Neuronal stem cell (in vitro differentiated cells): ENCODE data around the gene ZNF254. TPM values are rescaled to one million over a fixed set of nuclear protein-coding genes. Genes with fewer than 3 reads are reported as not detected.
"Not testable (repeated sequence)": the region's sequence is repeated elsewhere in the genome, so short reads cannot be mapped to it uniquely, and the experiment has no call there.

ENCODE experiments used
- DNase-seq: peaks from one replicate; pipeline ENCODE4 v3.0.0-alpha.2; 2013; ENCODE audit warnings: low spot score
- H2AFZ ChIP-seq: one replicate; pipeline ENCODE4 v1.6.1; 2013; ENCODE audit warnings: mild to moderate bottlenecking, low read length, inconsistent platforms
- H2AK5ac ChIP-seq: 2 replicates; pipeline ENCODE4 v1.6.1; 2013; ENCODE audit warnings: low read depth, mild to moderate bottlenecking, inconsistent platforms, low read length, moderate library complexity, mixed read lengths
- H2BK120ac ChIP-seq: 2 replicates; pipeline ENCODE4 v1.6.1; 2013; ENCODE audit warnings: low read depth, mild to moderate bottlenecking, inconsistent platforms, low read length, moderate library complexity, mixed read lengths
- H2BK12ac ChIP-seq: one replicate; pipeline ENCODE4 v1.6.1; 2013; ENCODE audit warnings: low read length, inconsistent platforms
- H2BK15ac ChIP-seq: 2 replicates; pipeline ENCODE4 v1.6.1; 2013; ENCODE audit warnings: mild to moderate bottlenecking, low read length, inconsistent platforms, mixed read lengths
- H2BK5ac ChIP-seq: one replicate; pipeline ENCODE4 v1.6.1; 2013; ENCODE audit warnings: inconsistent platforms, mild to moderate bottlenecking, low read length, moderate library complexity
- H3K14ac ChIP-seq: one replicate; pipeline ENCODE4 v1.6.1; 2013; ENCODE audit warnings: low read length, inconsistent platforms
- H3K18ac ChIP-seq: 2 replicates; pipeline ENCODE4 v1.6.1; 2013; ENCODE audit warnings: low read length, inconsistent platforms
- H3K23ac ChIP-seq: 2 replicates; pipeline ENCODE4 v1.6.1; 2013; ENCODE audit warnings: low read depth, mild to moderate bottlenecking, mixed read lengths, low read length, inconsistent platforms; ENCODE audit not compliant: poor library complexity
- H3K27ac ChIP-seq: replicated peaks from 3 replicates; pipeline ENCODE4 v1.5.1; 2013; ENCODE audit warnings: low read length, inconsistent platforms
- H3K27me3 ChIP-seq, 3 experiments: 2 replicates each; pipeline ENCODE4 v1.6.1; 2013; ENCODE audit warnings: low read length in 3 of 3, mild to moderate bottlenecking in 2 of 3, inconsistent platforms in 1 of 3, low read depth in 1 of 3, mixed read lengths in 1 of 3, moderate library complexity in 1 of 3; ENCODE audit not compliant: control insufficient read depth in 3 of 3, insufficient read depth in 3 of 3
- H3K36me3 ChIP-seq, 2 donors: replicated peaks in 1 of 2; 2 replicates each; pipeline ENCODE4 v1.6.1; 2013; ENCODE audit warnings: low read length in 2 of 2; ENCODE audit not compliant: control insufficient read depth in 2 of 2, insufficient read depth in 2 of 2
- H3K4ac ChIP-seq: 2 replicates; pipeline ENCODE4 v1.6.1; 2013; ENCODE audit warnings: inconsistent platforms, mild to moderate bottlenecking, low read length, moderate library complexity
- H3K4me1 ChIP-seq, 2 donors: 1 replicate in 1 of 2; 2 replicates in 1 of 2; pipeline ENCODE4 v1.6.1; 2013; ENCODE audit warnings: low read length in 2 of 2, low read depth in 1 of 2; ENCODE audit not compliant: control insufficient read depth in 2 of 2, insufficient read depth in 1 of 2
- H3K4me2 ChIP-seq: one replicate; pipeline ENCODE4 v1.6.1; 2013; ENCODE audit warnings: mild to moderate bottlenecking, low read length, inconsistent platforms; ENCODE audit not compliant: insufficient read depth, poor library complexity, severe bottlenecking
- H3K4me3 ChIP-seq, 2 donors: 2 replicates each; pipeline ENCODE4 v1.5.1; 2013; ENCODE audit warnings: low read length in 2 of 2, mild to moderate bottlenecking in 2 of 2, inconsistent platforms in 1 of 2, moderate library complexity in 1 of 2
- H3K79me1 ChIP-seq: one replicate; pipeline ENCODE4 v1.6.1; 2013; ENCODE audit warnings: low read depth, mild to moderate bottlenecking, inconsistent platforms, low read length, moderate library complexity
- H3K9ac ChIP-seq: one replicate; pipeline ENCODE4 v1.6.1; 2013; ENCODE audit warnings: mild to moderate bottlenecking, low read depth, low read length, inconsistent platforms; ENCODE audit not compliant: poor library complexity
- H3K9me3 ChIP-seq, 2 donors: replicated peaks in 1 of 2; 2 replicates each; pipeline versions ENCODE3 to v1.6.1; 2013; ENCODE audit warnings: low read length in 2 of 2, mild to moderate bottlenecking in 2 of 2, inconsistent platforms in 1 of 2, low read depth in 1 of 2, mixed read lengths in 1 of 2, moderate library complexity in 1 of 2; ENCODE audit not compliant: control insufficient read depth in 2 of 2, insufficient read depth in 1 of 2
- H4K8ac ChIP-seq: one replicate; pipeline ENCODE4 v1.6.1; 2013; ENCODE audit warnings: low read depth, mild to moderate bottlenecking, inconsistent platforms, low read length, moderate library complexity
- H4K91ac ChIP-seq: one replicate; pipeline ENCODE4 v1.6.1; 2013; ENCODE audit warnings: low read length, low read depth, mild to moderate bottlenecking, inconsistent platforms; ENCODE audit not compliant: poor library complexity
- WGBS, 2 donors: extraction: QIAGEN DNeasy Blood & Tissue Kit; methylation state at CpG; one replicate each; pipeline ENCODE4 v1.1.7; 2013; ENCODE audit warnings: missing lambda C conversion rate in 2 of 2, mixed read lengths in 1 of 2; ENCODE audit not compliant: insufficient read length in 2 of 2, insufficient replicate concordance in 1 of 2; ENCODE audit errors: extremely low coverage in 2 of 2; 5-methylcytosine and 5-hydroxymethylcytosine counted together
- polyA plus RNA-seq, 2 experiments: library from polyadenylated mRNA; stranded (reverse); fragments of 200-250 nt; gene quantifications; one replicate each; pipeline ENCODE4 v1.2.3, GENCODE V29; 2013

The ZNF254 gene
- polyA plus RNA-seq (2013, experiment 1 of 2) = 37.5 TPM
- 38.7 TPM for polyA plus RNA-seq (2013, experiment 2 of 2)

DNA sequence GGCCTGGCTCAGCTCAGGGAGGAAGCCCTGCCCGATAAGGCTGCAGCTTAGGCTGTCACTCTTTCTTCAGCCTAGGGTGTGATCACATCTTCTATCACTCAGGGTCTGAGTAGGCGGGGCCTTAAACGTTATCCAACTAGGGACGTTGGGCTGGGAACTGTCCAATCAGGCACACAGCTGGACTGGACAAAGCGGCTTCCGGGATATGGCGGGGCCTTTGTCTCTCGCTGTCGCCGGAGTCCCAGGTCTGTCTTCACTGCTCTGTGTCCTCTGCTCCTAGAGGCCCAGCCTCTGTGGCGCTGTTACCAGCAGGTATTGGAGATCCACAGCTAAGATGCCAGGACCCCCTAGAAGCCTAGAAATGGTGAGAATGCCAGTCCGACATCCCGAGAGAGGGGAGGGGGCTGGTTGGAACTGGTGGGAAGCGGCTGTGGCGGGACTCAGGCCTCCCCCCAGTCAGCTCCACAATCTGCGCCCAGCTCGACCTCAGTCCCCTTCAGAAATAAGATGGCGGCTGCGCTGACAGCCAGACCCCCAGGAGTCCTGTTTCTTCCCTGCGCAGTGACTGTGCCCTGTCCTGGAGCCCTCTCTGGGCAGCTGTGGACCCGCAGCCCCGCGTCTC, at the start of gene ZNF254:
TSS of gene ZNF254 (plus strand) at position 214 of the 622 bp plus-strand sequence. CDS start at position 335, 121 bp downstream.
- no peak within 1 kb of the TSS for H2BK12ac ChIP-seq
- H3K27me3 ChIP-seq = no peaks in the 10 kb centered on the region
- H3K27ac ChIP-seq = peak within 1 kb of the TSS; percentile 93
- H3K14ac ChIP-seq = peak within 1 kb of the TSS; percentile 22
- no peak within 1 kb of the TSS for H2BK5ac ChIP-seq
- H2BK120ac ChIP-seq = no peak within 1 kb of the TSS
- H3K4me3 ChIP-seq = peak within 1 kb of the TSS; percentile 76 to 97
- DNase-seq = peak; percentile 94
- WGBS, 2 donors = no CpG with 5 or more reads among the region's 23 CpGs
- peaks cover 2 to 30% of the 10 kb centered on the region in 2 donors for H3K9me3 ChIP-seq
- H3K9ac ChIP-seq = peak within 1 kb of the TSS; percentile 85
- peak within 1 kb of the TSS; percentile 85 for H2AFZ ChIP-seq
- H3K36me3 ChIP-seq = peaks cover 10 to 65% of the 10 kb centered on the region in 2 donors
- H3K18ac ChIP-seq = peak within 1 kb of the TSS; percentile 85
- no peak within 1 kb of the TSS for H2AK5ac ChIP-seq
- no peak within 1 kb of the TSS for H3K4me2 ChIP-seq
- no peak within 1 kb of the TSS for H4K8ac ChIP-seq
- H3K79me1 ChIP-seq = peaks cover 2% of the 10 kb centered on the region
- H2BK15ac ChIP-seq = no peak within 1 kb of the TSS
- H3K23ac ChIP-seq = peak within 1 kb of the TSS; percentile 76
- no peaks in the 10 kb centered on the region for H3K4me1 ChIP-seq
- no peak within 1 kb of the TSS for H4K91ac ChIP-seq
- H3K4ac ChIP-seq = no peak within 1 kb of the TSS

GRCh38 chr19:24040621-24041020, 46.4 kb upstream of the ZNF254 start:
- H3K27ac ChIP-seq = no peak overlapping the region
- H2BK120ac ChIP-seq = no peak overlapping the region
- H3K4ac ChIP-seq = no peak overlapping the region
- peaks cover 3 to 65% of the 10 kb centered on the region in 2 donors for H3K9me3 ChIP-seq
- H2BK15ac ChIP-seq = no peak overlapping the region
- DNase-seq = no peak
- H3K18ac ChIP-seq = no peak overlapping the region
- H3K4me2 ChIP-seq = peak overlapping the region; percentile 11
- no peak overlapping the region for H3K23ac ChIP-seq
- no peak overlapping the region for H4K91ac ChIP-seq
- no CpG with 5 or more reads among the region's 3 CpGs for WGBS, 2 donors
- no peak overlapping the region for H4K8ac ChIP-seq
- H3K4me1 ChIP-seq = no peaks in the 10 kb centered on the region
- no peak overlapping the region for H3K9ac ChIP-seq
- no peak overlapping the region for H2AK5ac ChIP-seq
- H3K27me3 ChIP-seq = no peaks in the 10 kb centered on the region
- H2AFZ ChIP-seq = no peak overlapping the region
- no peak overlapping the region for H3K4me3 ChIP-seq
- no peak overlapping the region for H2BK5ac ChIP-seq
- no peak overlapping the region for H3K14ac ChIP-seq
- H3K36me3 ChIP-seq = peaks cover 12 to 86% of the 10 kb centered on the region in 2 donors
- H2BK12ac ChIP-seq = no peak overlapping the region
- no peaks in the 10 kb centered on the region for H3K79me1 ChIP-seq

DNA sequence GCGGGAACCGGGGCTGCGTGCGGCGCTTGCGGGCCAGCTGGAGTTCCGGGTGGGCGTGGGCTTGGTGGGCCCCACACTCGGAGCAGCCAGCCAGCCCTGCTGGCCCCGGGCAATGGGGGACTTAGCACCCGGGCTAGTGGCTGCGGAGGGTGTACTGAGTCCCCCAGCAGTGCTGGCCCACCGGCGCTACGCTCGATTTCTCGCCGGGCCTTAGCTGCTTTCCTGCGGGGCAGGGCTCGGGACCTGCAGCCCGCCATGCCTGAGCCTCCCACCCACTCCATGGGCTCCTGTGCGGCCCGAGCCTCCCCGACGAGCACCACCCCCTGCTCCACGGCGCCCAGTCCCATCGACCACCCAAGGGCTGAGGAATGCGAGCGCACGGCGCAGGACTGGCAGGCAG, 45.7 kb upstream of the ZNF254 start:
- not testable (repeated sequence) for H3K9ac ChIP-seq, H2AK5ac ChIP-seq, H3K4me1 ChIP-seq, H3K27ac ChIP-seq, H3K79me1 ChIP-seq, H3K14ac ChIP-seq, H2BK15ac ChIP-seq, DNase-seq, H2BK5ac ChIP-seq, H3K4ac ChIP-seq, H3K4me3 ChIP-seq, H4K8ac ChIP-seq, H4K91ac ChIP-seq, H3K18ac ChIP-seq, H2BK12ac ChIP-seq, H2BK120ac ChIP-seq, H3K23ac ChIP-seq, H2AFZ ChIP-seq, H3K4me2 ChIP-seq, H3K27me3 ChIP-seq
- H3K9me3 ChIP-seq = peaks cover 2 to 58% of the 10 kb centered on the region in 2 donors
- no CpG with 5 or more reads among the region's 32 CpGs for WGBS, 2 donors
- peaks cover 11 to 86% of the 10 kb centered on the region in 2 donors for H3K36me3 ChIP-seq

- no peak overlapping the region for H3K27ac ChIP-seq
- no peak for DNase-seq
- no peak overlapping the region for H2BK120ac ChIP-seq
- WGBS, 2 donors = no CpG with 5 or more reads among the region's 1 CpG
- no peaks in the 10 kb centered on the region for H3K4me1 ChIP-seq
- H2BK15ac ChIP-seq = no peak overlapping the region
- H3K4me2 ChIP-seq = no peak overlapping the region
- H4K8ac ChIP-seq = no peak overlapping the region
- H3K4ac ChIP-seq = no peak overlapping the region
- H3K4me3 ChIP-seq = no peak overlapping the region
- H3K36me3 ChIP-seq = peaks cover 32 to 90% of the 10 kb centered on the region in 2 donors
- no peak overlapping the region for H4K91ac ChIP-seq
- H3K9ac ChIP-seq = no peak overlapping the region
- no peak overlapping the region for H3K23ac ChIP-seq
- no peak overlapping the region for H3K18ac ChIP-seq
- H2BK12ac ChIP-seq = no peak overlapping the region
- H3K79me1 ChIP-seq = peaks cover 4% of the 10 kb centered on the region
- H3K14ac ChIP-seq = no peak overlapping the region
- H2AK5ac ChIP-seq = no peak overlapping the region
- no peak overlapping the region for H2BK5ac ChIP-seq
- H2AFZ ChIP-seq = no peak overlapping the region
- peaks cover 0 to 13% of the 10 kb centered on the region in 2 donors for H3K9me3 ChIP-seq
- no peaks in the 10 kb centered on the region for H3K27me3 ChIP-seq
These were observed 40.4 kb upstream of the ZNF254 start for GRCh38 chr19:24046550-24046949.
